ENCODE data around the gene ZNF783.

GRCh38 chr7:149240637-149241036 lies 21.4 kb upstream of the ZNF783 start:
- TF ChIP-seq EZH2 (IDR thresholded peaks at IDR 0.05; ENCODE audit: borderline replicate concordance, low read depth, low read length, poor library complexity, severe bottlenecking) (no peak), CTCF (conservative IDR thresholded peaks at IDR 0.05; ENCODE audit: low read depth, low read length) (no peak)
